Activated T-cell treated with anti-CD3 and anti-CD28 coated beads for 1 hour (primary cell): Measurements from ENCODE around the gene SMYD1.
"Not testable (repeated sequence)": the region's sequence is repeated elsewhere in the genome, so short reads cannot be mapped to it uniquely, and the experiment has no call there.

Experiments
- DNase-seq: peaks from one replicate; pipeline ENCODE4 v3.0.0-alpha.2; 2020; ENCODE audit warnings: low read depth

Gene SMYD1

DNA sequence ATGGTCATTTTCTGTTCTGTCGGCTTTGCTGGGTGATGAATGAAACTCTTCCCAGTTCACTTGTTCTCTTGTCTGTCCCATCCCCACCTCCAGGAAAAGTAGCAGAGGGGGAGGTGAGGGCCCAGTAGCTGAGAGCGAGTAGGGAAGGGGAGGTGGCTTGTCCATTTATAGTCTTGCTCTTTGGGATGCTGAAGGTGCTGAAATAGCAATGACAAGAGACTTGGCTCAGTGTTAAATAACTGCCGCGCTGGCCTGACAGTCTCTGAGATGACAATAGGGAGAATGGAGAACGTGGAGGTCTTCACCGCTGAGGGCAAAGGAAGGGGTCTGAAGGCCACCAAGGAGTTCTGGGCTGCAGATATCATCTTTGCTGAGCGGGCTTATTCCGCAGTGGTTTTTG is at the start of gene SMYD1:
Gene SMYD1, plus strand, starts transcription at position 228 of the 400 bp plus-strand sequence. Its CDS starts 40 bp downstream, at position 268.
- DNase-seq: no peak

DNA sequence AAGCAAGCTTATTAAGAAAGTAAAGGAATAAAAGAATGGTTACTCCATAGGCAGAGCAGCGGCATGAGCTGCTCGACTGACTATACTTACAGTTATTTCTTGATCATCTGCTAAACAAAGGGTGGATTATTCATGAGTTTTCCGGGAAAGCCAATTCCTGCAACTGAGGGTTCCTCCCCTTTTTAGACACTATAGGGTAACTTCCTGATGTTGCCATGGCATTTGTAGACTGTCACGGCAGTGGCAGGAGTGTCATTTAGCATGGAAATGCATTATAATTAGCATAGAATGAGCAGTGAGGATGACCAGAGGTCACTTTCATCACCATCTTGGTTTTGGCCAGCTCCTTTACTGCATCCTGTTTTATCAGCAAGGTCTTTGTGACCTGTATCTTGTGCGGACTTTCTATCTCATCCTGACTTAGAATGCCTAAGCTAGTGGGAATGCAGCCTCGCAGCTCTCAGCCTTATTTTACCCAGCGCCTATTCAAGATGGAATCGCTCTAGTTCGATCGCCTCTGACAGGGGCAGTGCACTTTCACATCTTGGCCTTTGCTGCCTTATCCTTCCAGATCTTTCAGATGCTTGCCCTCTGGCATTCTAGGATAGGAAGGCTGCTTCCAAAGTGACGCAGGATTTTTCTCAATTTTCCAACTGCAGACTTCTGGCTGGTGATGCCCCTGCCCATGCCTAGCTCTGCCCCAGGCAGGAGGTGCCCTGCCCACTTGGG is 49.4 kb upstream of the SMYD1 start:
- DNase-seq: not testable (repeated sequence)

DNA sequence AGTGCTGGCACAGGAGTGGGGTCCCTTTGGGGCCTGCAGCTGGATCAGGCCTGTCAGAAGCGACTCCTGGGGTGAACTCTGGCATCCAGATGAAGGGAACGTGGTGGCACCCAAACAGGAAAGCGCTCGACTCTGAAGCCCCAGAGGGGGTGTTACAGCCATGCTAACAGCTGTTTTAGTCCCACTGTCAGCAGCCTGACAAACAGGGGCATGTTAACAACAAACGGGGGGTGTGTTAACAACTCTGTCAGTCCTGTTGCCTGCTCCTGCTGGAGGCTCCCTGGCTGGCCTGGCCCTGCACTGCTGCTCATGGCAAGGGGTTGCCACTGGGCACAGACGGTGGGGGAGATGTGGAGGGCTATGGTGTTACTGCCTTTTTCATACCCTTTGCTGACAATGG is 48.7 kb upstream of the SMYD1 start:
- DNase-seq: no peak

DNA sequence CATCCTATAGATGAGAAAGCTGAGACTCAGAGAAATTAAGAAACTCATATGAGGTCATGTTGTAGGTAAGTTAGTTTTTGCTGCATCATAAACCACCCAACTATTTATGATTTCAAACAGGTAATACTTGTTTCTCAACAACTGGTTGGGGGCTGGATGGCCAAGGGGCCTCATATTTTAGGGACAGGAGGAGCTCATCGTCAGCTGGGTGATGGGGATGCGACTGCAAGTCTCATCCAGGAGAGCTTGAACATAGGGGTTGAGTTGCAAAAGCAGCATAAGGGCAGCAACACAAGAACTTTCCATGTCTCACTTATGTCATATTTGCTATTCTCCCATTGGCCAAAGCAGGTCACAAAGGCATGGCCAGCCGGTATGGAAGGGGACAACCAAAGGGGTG is 47.6 kb upstream of the SMYD1 start:
- DNase-seq: no peak

DNA sequence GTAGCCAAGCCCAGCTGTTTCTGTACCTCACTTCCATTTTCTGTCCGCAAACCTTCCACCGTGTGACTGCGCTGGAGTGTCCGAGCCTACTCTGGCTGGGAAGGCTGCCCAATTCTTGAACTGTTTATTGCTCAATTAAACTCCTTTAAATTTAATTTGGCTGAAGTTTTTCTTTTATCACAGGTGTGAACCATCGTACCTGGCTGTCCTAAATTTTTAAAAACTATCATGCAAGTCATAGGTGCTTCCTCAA is 45.0 kb upstream of the SMYD1 start:
- no peak for DNase-seq

DNA sequence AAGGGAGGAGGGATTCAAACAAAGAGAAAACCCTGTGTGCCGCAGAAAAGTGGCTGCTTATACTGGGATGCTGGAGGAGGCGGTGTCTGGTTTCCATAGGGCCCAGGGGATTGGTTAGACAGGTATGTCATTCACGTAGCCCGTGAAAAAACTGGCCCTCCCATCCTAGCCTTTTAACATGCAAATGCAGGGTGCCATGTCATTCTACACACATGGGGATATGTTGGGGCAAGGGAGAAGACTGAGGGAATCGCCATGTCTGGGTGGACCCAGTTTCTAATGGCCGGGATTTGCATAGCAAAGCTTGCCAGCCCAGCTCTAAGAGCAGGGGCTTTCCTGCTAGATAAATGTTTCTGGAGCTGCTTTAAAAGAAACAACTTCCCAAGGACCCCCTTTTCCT is 43.1 kb upstream of the SMYD1 start:
- DNase-seq: no peak

DNA sequence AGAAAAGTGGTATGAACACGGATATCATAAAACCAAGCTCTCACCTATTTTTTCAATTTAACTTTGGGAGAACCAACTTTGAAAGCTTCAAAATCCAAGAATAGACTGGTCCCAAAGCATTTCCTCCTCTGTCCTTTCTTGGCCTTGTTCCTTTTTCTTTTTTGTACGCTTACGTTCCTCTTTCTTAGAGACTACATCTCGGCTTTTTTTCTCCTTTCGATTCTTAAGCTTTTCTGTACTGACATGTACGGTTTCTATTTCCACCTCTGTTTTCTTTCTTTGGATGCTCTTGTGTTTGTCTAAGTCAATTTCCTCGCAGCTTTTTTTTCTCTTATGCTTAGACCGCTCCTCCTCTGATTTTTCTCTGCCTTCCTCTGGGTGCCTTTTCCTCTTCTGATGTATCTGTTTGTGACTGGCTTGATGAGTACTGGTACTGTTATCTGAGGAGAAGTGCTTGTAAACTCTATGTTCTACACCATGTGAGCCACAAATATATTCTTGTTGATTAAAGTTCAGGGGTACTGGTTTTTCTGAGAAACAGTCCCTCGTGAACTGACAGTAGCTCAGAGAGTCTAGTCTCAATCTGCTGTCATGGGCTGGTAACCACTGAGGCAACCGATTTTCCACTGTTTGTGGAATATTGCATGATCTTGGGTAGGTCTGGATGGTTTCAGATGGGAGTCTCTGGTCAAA is 39.8 kb upstream of the SMYD1 start:
- DNase-seq: no peak

DNA sequence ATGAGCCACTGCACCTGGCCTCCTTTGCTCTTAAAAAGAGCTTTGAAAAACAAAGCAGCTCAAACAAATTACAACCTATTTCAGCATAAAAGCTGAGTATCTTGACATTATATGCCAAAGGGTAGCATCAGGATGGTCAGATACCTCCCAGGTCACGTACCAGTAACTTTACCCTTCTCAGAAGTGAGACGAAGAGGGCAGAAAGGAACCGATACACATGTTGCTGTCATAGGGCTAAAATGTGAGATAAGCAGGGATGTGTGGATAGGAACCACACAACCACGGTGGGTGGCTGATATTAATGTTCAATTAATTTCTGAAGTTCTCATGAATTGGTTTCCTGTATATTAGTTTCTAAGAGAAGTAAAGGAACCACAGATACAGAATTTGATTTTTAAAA is 38.7 kb upstream of the SMYD1 start:
- no peak for DNase-seq

DNA sequence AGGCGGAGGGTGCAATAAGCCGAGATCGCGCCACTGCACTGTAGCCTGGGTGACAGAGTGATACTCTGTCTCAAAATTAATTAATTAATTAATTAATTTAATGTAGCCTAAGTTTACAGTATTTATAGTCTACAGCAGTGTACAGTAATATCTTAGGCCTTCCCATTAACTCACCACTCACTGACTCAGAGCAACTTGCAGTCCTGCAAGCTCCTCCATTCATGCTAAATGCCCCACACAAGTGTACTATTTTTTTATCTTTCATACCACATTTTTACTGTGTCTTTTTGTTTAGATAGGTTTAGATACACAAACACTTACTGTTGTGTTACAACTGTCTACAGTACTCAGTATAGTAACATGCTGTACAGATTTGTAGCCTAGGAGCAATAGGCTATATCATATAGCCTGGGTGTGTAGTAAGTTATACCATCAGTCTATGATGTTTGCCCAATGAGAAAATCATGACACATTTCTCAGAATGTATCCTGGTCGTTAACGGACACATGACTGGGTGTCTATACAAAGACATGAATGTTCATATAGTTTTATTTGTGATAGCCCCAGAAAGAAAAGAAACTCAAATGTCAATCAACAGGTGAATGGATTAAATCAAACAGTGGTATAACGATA is 35.4 kb upstream of the SMYD1 start:
- no peak for DNase-seq

DNA sequence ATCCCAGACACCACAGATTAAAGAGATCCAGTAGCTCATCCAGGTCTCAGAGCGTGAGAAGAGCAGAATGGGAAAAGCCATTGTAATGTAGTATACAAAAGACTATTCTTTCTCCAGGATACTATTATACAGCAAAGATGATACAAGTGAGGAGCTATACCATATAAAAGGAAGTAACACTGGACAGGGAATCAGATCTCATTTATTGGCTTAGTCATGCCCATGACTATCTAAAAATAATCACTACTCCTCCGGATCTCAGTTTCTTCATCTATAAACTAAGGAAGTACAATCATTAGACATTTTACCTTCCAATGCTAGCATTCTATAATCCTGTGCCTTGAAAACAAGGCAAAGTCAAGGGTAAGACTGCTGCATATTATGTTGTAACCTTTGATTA is 31.4 kb upstream of the SMYD1 start:
- DNase-seq: no peak

DNA sequence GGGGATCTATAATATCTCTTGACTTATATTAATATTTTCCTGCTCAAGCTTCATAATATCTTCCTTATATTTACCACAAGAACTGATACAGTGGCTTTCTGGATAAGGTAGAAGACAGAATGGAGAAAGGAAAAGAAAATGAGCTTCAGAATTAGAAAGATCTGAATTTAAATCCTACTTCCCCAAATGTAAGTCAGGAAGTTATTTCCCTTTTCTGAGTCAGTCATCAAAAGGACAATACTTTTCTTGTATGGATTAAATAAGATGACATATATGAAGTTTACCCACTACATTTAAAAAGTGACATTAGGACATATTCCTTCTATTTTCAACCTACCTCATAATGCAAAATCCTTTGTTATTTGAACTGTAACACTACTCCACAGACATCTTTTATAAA is 31.0 kb upstream of the SMYD1 start:
- no peak for DNase-seq

DNA sequence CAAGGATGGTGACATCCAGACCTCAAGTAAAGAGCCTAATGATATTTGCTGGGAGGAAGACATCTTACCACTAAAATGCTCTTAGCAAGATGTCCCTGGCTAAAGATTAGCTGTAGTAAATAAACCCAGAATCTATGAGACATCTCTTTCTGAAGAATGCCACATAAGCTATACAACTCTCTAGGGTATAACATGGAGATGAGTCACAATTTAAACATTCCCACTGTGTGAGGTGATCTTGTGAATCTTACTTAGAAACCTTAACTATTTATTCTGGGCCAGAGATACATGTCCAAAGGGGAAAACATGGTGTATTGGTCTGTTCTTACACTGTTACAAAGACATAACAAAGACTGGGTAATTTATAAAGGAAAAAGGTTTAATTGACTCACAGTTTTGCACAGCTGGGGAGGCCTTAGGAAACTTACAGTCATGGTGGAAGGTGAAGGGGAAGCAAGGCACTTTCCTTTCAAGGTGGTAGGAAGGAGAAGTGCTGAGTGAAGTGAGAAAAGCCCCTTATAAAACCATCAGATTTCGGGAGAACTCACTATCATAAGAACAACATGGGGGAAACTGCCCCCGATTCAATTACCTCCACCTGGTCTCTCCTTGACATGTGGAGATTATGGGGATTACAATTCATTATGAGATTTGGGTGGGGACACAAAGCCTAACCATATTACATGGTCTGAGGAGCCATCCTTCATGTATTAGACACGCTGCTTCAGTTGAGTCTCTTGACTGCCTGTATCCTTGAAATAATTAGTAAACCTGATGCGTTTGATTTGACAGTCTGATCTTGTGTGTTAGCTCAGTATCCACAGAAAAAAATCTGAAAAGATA is 29.1 kb upstream of the SMYD1 start:
- no peak for DNase-seq

DNA sequence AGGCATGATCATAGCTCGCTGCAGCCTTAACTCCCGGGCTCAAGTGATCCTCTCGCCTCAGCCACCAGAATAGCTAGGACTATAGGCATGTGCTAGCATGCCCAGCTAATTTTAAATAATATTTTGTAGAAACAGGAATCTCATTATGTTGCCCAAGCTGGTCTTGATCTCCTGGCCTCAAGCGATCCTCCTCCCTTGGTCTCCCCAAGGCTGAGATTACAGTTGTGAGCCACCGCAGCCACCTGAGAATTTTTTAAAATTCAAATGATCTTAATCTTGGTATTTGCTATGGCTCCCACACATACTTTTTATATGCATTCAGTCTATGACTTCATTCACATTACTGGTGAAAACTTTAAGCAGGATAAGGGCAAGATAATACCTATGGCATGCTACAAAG is 25.1 kb upstream of the SMYD1 start:
- DNase-seq: no peak

DNA sequence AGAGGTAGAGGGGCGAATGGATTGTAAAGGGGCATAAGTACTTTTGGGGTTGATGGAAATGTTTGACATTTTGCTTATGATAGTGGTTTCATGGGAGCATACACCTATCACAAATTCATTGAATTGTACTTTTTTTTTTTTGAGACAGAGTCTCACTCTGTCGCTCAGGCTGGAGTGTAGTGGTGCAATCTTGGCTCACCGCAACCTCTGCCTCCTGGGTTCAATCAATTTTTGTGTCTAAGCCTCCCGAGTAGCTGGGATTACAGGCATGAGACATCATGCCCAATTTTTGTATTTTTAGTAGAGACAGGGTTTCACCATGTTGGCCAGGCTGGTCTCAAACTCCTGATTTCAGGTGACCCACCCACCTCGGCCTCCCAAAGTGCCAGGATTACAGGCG is 22.1 kb upstream of the SMYD1 start:
- DNase-seq: not testable (repeated sequence)

DNA sequence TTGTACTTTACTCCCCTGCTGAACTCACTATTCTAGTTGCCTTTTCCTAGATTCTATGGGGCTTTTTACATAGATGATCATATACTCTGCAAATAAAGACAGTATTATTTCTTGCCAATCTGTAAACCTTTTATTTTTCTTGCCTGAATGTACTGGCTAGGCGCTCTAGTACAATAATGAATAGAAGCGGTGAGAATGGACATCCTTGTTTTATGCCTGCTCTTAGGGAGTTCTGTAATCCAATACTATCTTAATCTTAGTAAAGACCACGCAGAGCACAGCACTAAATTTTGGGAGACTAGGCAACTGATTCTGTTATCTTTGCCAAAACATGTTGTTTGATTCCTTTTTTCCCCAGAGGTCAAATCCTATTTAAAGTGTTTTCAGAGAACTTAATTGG is 19.1 kb upstream of the SMYD1 start:
- DNase-seq: no peak

DNA sequence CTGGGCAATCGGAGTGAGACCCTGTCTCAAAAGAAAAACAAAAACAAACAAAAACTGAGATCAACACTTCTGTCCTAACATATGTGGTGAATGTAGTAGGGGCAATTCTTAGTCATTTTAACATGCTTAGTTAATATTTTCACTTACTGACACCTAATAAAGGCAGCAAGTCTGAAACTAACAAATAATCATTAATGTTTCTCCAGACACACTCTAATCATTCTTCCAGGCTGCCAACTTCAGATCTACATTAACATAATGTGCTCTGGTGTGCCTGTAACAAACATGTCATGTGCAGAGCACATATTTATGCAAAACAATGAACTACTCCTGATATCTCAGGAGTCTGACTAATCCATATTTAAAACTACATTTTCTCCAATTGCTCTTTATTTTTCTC is 18.0 kb upstream of the SMYD1 start:
- no peak for DNase-seq

DNA sequence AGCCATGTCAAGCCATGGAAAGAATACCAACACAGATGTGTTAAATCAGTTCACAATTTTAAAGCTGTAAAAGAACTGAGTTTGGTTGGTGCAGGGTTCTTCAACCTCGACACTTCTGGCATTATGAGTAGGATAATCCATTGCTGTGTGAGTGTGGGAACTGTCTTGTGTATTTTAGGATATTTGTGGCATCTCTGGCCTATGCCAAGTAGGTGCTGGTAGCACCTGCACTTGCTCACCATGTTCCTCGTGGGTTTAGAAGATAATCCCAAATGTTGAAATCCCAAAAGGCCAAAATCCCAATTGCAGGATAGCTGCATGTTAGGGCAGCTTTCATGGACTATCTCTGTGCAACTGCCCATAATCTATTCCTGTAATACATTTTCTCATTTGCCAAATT is 15.8 kb upstream of the SMYD1 start:
- no peak for DNase-seq

DNA sequence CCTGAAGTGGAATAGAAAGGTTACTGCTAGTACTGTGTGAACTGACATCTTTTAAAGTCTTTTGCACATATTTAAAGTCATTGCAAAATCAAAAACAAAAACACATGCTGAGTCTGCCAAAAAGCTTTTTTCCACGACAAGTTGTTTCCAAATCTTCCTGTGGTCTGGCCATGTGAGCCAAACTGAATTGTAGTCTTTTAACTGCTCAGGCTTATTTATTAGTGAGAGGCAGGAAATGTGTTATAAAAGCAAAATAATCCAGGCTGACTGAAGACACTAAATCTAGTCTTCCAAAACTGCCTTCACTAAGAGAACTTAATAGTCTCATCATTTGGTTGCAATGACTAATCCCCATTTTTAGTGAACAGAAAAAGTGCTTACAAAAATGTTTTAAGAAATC is 14.3 kb upstream of the SMYD1 start:
- DNase-seq: no peak

DNA sequence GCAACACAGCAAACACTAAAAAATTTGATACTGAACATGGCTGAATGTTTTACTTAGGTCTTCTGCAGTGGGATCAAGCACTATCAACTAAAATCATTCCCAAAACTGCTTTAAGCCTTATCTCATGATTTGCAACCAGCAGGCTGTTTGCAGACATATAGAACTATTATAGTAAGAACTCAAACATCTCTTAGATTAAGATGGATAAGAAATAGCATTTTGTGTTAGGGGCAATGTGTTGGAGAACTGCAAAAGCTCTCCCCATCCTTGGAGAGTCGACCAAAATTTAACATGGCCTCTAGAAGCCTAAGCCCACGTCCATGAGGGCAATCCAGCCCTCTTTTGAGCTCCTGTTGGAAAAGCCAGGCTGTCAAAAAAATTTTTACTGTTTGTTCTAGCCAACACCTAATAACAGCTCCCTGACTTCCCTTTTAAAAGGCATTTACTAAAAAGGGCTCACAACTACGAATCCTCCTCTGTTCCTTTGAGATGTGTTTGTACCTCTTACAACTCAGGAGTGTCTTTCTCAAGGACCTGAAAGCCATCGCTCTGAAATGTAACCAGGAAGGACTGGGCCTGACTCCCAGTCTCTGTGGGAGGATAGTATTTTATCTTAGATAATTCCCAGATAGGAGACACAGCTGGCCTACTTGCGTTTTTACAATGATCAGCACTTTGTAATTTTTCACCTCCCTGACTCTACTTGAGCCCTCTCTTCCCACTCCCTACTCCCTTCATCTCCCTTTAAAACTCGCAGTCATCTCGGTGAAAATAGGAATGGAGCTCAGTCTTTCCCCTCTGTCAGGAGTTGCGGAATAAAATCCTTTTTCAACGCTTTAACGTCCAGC is 13.5 kb upstream of the SMYD1 start:
- no peak for DNase-seq

DNA sequence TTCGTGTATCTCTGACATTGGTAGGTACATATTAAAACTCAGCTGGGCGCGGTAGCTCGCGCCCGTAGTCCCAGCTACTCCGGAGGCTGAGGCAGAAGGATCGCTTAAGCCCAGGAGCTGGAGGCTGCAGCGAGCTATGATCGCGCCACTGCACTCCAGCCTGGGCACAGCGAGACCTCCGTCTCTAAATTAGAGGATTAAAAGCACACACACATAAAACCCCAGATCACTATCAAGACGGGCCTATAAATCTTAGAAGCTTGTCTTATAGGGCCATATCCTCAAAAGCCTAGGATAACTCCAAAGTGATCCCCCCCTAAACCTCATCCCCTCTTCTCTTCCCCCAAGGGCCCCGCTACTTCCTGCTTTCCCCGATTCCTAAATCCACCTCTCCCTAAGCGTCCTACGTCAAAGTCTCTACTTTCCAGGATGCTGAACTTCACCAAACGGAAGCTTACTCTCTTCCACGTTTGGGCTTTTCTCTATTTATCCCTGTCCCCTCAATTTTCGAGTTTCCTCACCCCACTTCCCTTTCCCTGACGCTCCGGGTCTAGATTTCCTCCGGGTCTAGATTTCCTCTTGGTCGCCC is 12.7 kb upstream of the SMYD1 start:
- DNase-seq: no peak

DNA sequence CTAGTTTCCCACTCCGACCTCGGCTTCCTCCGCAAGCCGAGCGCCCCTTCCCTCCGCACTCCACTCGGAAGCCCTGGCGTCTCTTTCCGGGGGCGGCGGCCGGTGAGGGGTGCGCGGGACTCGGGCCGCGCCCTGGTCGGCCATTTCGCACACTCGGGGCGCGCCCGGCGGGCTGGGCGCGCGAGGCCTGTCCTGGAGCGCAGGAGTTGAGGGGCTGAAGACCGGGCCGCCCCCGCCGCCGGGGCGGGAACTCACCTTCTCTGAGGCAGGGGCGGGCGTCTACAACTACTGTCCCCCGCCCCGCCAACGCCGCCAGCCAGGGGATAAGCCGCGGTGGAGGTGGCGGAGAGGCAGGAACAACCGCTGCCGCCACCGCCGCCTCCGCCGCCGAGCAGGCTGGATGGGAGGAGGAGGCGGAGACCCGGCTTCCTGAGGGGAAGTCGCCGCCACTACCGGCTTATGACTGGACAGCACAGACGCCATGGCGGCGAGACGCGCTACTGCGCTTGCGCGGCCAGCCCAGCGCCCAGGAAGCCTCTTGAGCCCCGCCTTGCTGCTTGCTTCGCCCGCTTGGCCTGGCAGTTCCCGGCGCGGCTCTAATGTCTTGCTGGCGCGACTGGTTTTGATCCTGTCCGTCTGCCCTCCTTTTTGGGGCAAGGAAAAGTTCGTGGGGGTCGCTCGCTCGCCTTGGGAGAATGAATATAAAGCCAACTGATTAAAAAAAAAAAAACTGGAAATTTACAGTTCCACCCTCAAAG is 12.1 kb upstream of the SMYD1 start, which contains the start of gene KRCC1:
Gene KRCC1, minus strand, starts transcription at position 413 of the 758 bp plus-strand sequence. CDS start 27,220 bp downstream, outside the sequence.
- DNase-seq: peak; percentile 86
